ENCODE data around the gene ZC3HAV1.
A peak's percentile ranks its signal among the peaks of the same experiment; 100 is the strongest.
"Not testable (repeated sequence)": the region's sequence is repeated elsewhere in the genome, so short reads cannot be mapped to it uniquely, and the experiment has no call there.

ZC3HAV1 gene

GRCh38 chr7:139091677-139091996 is 17.9 kb downstream of the ZC3HAV1 start:
- H3K27ac ChIP-seq, result no peak overlapping the region
- DNase-seq (ENCODE audit: low read depth, low spot score), result no peak

GRCh38 chr7:139089118-139089517 is 20.4 kb downstream of the ZC3HAV1 start:
- no peak for DNase-seq (ENCODE audit: low read depth, low spot score)
- H3K27ac ChIP-seq, result no peak overlapping the region

- DNase-seq (ENCODE audit: low read depth, low spot score), result no peak
- H3K27ac ChIP-seq, result no peak overlapping the region
Observed at GRCh38 chr7:139088268-139088667, 21.3 kb downstream of the ZC3HAV1 start.

- no peak overlapping the region for H3K27ac ChIP-seq
- DNase-seq (ENCODE audit: low read depth, low spot score), result no peak
Observed at GRCh38 chr7:139087212-139087611, 22.3 kb downstream of the ZC3HAV1 start.

GRCh38 chr7:139086454-139086853 is 23.1 kb downstream of the ZC3HAV1 start:
- H3K27ac ChIP-seq, result no peak overlapping the region
- DNase-seq (ENCODE audit: low read depth, low spot score), result no peak

GRCh38 chr7:139084709-139085108 is 24.8 kb downstream of the ZC3HAV1 start:
- DNase-seq (ENCODE audit: low read depth, low spot score), result no peak
- H3K27ac ChIP-seq, result no peak overlapping the region

GRCh38 chr7:139081584-139081983 is 27.9 kb downstream of the ZC3HAV1 start:
- no peak overlapping the region for H3K27ac ChIP-seq
- DNase-seq (ENCODE audit: low read depth, low spot score), result no peak

GRCh38 chr7:139080905-139081304 is 28.6 kb downstream of the ZC3HAV1 start:
- no peak for DNase-seq (ENCODE audit: low read depth, low spot score)
- no peak overlapping the region for H3K27ac ChIP-seq

GRCh38 chr7:139079861-139080260 is 29.7 kb downstream of the ZC3HAV1 start:
- no peak overlapping the region for H3K27ac ChIP-seq
- DNase-seq (ENCODE audit: low read depth, low spot score), result no peak

GRCh38 chr7:139078911-139079310 is 30.6 kb downstream of the ZC3HAV1 start:
- DNase-seq (ENCODE audit: low read depth, low spot score), result no peak
- H3K27ac ChIP-seq, result peak overlapping the region; percentile 17

- peak overlapping the region; percentile 17 for H3K27ac ChIP-seq
- no peak for DNase-seq (ENCODE audit: low read depth, low spot score)
Observed at GRCh38 chr7:139078399-139078798, 31.1 kb downstream of the ZC3HAV1 start.

GRCh38 chr7:139077706-139078105 is 31.8 kb downstream of the ZC3HAV1 start:
- DNase-seq (ENCODE audit: low read depth, low spot score); H3K27ac ChIP-seq: not testable (repeated sequence)

GRCh38 chr7:139075871-139076686 is 33.4 kb downstream of the ZC3HAV1 start:
- DNase-seq (ENCODE audit: low read depth, low spot score), result no peak

GRCh38 chr7:139075031-139075652 is 34.4 kb downstream of the ZC3HAV1 start:
- DNase-seq (ENCODE audit: low read depth, low spot score), result no peak
- H3K27ac ChIP-seq, result peak overlapping the region; percentile 56

More at GRCh38 chr7:139075871-139076686, 33.4 kb downstream of the ZC3HAV1 start:
- H3K27ac ChIP-seq, result peak overlapping the region; percentile 56

- no peak for DNase-seq (ENCODE audit: low read depth, low spot score)
- no peak overlapping the region for H3K27ac ChIP-seq
Observed at GRCh38 chr7:139072796-139073195, 36.7 kb downstream of the ZC3HAV1 start.

- H3K27ac ChIP-seq, result no peak overlapping the region
- DNase-seq (ENCODE audit: low read depth, low spot score), result no peak
Observed at GRCh38 chr7:139071680-139072079, 37.8 kb downstream of the ZC3HAV1 start.

- no peak overlapping the region for H3K27ac ChIP-seq
- no peak for DNase-seq (ENCODE audit: low read depth, low spot score)
Observed at GRCh38 chr7:139068544-139069399, 40.7 kb downstream of the ZC3HAV1 start.

GRCh38 chr7:139066315-139066714 is 43.2 kb downstream of the ZC3HAV1 start:
- no peak overlapping the region for H3K27ac ChIP-seq
- DNase-seq (ENCODE audit: low read depth, low spot score), result no peak

GRCh38 chr7:139065323-139065722 is 44.2 kb downstream of the ZC3HAV1 start:
- no peak for DNase-seq (ENCODE audit: low read depth, low spot score)
- H3K27ac ChIP-seq, result no peak overlapping the region

- no peak for DNase-seq (ENCODE audit: low read depth, low spot score)
- H3K27ac ChIP-seq, result no peak overlapping the region
Observed at GRCh38 chr7:139061416-139061815, 48.1 kb downstream of the ZC3HAV1 start.

GRCh38 chr7:139060695-139061237 is 48.8 kb downstream of the ZC3HAV1 start:
- H3K27ac ChIP-seq, result no peak overlapping the region
- DNase-seq (ENCODE audit: low read depth, low spot score), result no peak
